ENCODE measurements around the gene ARHGAP10.

DNA sequence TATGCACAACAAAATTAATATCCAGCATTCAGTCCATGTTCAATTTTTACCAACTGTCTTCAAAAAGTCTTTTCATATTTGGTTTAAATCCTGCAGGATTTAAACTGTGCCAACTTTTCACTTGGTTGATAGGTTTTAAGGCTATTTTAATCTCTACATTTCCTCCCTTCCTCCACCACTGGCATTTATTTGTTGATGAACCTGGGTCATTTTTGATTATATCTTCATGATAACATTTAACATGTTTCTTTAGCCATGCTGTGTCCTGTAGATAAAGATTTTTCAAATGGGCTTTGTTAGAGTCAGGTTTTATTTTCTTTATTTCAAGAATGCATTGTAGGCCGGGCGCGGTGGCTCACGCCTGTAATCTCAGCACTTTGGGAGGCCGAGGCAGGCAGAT, 216.4 kb downstream of the ARHGAP10 start:
- TF ChIP-seq, protein P1, sequence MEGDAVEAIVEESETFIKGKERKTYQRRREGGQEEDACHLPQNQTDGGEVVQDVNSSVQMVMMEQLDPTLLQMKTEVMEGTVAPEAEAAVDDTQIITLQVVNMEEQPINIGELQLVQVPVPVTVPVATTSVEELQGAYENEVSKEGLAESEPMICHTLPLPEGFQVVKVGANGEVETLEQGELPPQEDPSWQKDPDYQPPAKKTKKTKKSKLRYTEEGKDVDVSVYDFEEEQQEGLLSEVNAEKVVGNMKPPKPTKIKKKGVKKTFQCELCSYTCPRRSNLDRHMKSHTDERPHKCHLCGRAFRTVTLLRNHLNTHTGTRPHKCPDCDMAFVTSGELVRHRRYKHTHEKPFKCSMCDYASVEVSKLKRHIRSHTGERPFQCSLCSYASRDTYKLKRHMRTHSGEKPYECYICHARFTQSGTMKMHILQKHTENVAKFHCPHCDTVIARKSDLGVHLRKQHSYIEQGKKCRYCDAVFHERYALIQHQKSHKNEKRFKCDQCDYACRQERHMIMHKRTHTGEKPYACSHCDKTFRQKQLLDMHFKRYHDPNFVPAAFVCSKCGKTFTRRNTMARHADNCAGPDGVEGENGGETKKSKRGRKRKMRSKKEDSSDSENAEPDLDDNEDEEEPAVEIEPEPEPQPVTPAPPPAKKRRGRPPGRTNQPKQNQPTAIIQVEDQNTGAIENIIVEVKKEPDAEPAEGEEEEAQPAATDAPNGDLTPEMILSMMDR (conservative IDR thresholded peaks at IDR 0.05 in 1 of 2, IDR thresholded peaks at IDR 0.05 in 1 of 2; ENCODE audit: extremely low read depth in 1 of 2, insufficient read depth in 1 of 2, low read depth in 1 of 2, low read length in 2 of 2), result no peak
- TF ChIP-seq EZH2 (IDR thresholded peaks at IDR 0.05; ENCODE audit: borderline replicate concordance, low read length), result no peak
